PFSK-1 (cell line): ENCODE measurements around the gene RNF220.

ENCODE experiments used
- FOXP2 ChIP-seq: optimal IDR thresholded peaks from 2 replicates; pipeline ENCODE3; 2011; ENCODE audit warnings: borderline replicate concordance, control low read depth, inconsistent platforms; ENCODE audit not compliant: insufficient read depth; ENCODE audit errors: extremely low read length, extremely low read depth
- POLR2AphosphoS5 ChIP-seq: IDR thresholded peaks from 2 replicates; pipeline ENCODE4 v1.6.1; 2012; ENCODE audit warnings: low read depth, mild to moderate bottlenecking, control low read depth, low read length, moderate library complexity
- REST ChIP-seq, 2 experiments: IDR thresholded peaks; 2 replicates each; pipeline versions ENCODE4 v1.6.1 to v1.8.0; 2011 to 2012; ENCODE audit warnings: low read depth in 2 of 2, low read length in 2 of 2, control low read depth in 1 of 2, inconsistent platforms in 1 of 2, mild to moderate bottlenecking in 1 of 2, moderate library complexity in 1 of 2; ENCODE audit not compliant: insufficient read depth in 1 of 2
- SIN3A ChIP-seq: IDR thresholded peaks from 2 replicates; pipeline ENCODE4 v1.6.1; 2012; ENCODE audit warnings: mild to moderate bottlenecking, low read length, moderate library complexity, borderline replicate concordance; ENCODE audit not compliant: insufficient read depth
- TAF1 ChIP-seq: IDR thresholded peaks from 2 replicates; pipeline ENCODE4 v1.6.1; 2012; ENCODE audit warnings: low read length, control low read depth, borderline replicate concordance; ENCODE audit not compliant: insufficient read depth

The RNF220 gene

GRCh38 chr1:44676484-44677200 lies 271.6 kb downstream of the RNF220 start:
- TF ChIP-seq SIN3A = no peak
- no peak for TF ChIP-seq FOXP2
- TF ChIP-seq POLR2AphosphoS5 = no peak
- TF ChIP-seq REST (IDR thresholded peaks at IDR 0.05; ENCODE audit: insufficient read depth in 1 of 2, low read depth in 2 of 2, low read length in 2 of 2) = no peak
- TF ChIP-seq TAF1 = no peak

- TF ChIP-seq FOXP2 (no peak), SIN3A (no peak), POLR2AphosphoS5 (no peak), REST (IDR thresholded peaks at IDR 0.05; ENCODE audit: insufficient read depth in 1 of 2, low read depth in 2 of 2, low read length in 2 of 2) (no peak), TAF1 (no peak)
Observed at GRCh38 chr1:44677201-44677766, 272.2 kb downstream of the RNF220 start.

- no peak for TF ChIP-seq POLR2AphosphoS5
- TF ChIP-seq REST (IDR thresholded peaks at IDR 0.05; ENCODE audit: insufficient read depth in 1 of 2, low read depth in 2 of 2, low read length in 2 of 2) = no peak
- no peak for TF ChIP-seq SIN3A
- TF ChIP-seq TAF1 = no peak
- no peak for TF ChIP-seq FOXP2
Observed at GRCh38 chr1:44678120-44678519, 273.1 kb downstream of the RNF220 start.

GRCh38 chr1:44678626-44679025 lies 273.6 kb downstream of the RNF220 start:
- TF ChIP-seq REST (IDR thresholded peaks at IDR 0.05; ENCODE audit: insufficient read depth in 1 of 2, low read depth in 2 of 2, low read length in 2 of 2) (no peak), SIN3A (no peak), TAF1 (no peak)

- TF ChIP-seq FOXP2 (no peak), REST (IDR thresholded peaks at IDR 0.05; ENCODE audit: insufficient read depth in 1 of 2, low read depth in 2 of 2, low read length in 2 of 2) (no peak), POLR2AphosphoS5 (no peak), TAF1 (no peak), SIN3A (no peak)
Observed at GRCh38 chr1:44679468-44679867, 274.4 kb downstream of the RNF220 start.
